ENCODE results near the gene TNFRSF14. TPM values are rescaled to one million over a fixed set of nuclear protein-coding genes. Genes with fewer than 3 reads are reported as not detected.

Gene TNFRSF14
- total and polyA plus RNA-seq, 2 of the 13 experiments (the other 11 are each of a cell fraction or from before 2014, with no cell fraction given) = 11.9 to 49.9 TPM

DNA sequence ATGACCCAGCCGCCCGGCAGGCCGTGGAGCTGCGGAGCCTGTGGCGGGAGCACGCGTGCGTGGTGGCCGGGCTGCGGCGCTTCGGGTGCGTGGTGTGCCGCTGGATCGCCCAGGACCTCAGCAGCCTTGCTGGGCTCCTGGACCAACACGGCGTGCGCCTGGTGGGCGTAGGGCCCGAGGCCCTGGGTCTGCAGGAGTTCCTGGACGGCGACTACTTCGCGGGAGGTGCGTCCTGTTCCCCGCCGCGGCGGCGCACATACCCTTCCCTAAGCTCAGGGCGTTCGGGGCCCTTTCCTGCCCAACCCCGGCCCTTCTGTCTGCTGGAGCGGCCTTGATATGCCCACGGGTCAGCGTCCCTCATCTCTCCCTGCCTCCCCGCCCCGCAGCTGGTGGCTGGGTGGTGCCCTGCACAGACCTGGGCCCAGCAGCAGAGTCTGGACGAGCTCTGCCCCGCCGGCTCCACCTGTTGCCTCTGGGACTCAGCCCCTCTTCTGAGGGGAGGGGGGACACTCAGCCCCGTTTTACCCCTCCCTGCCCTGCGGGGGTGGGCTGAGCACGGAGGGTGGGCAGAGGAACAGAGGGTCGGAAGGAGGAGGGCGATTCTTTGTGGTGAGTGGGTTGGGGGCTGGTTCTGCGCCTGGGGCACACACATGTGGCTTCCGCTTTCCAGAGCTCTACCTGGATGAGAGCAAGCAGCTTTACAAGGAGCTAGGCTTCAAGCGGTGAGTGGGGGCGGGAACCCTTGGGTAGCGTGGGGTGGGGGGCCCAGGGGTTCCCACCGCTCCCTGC, 31.1 kb downstream of the TNFRSF14 start (continued):
- TF ChIP-seq U2AF2 (IDR thresholded peaks at IDR 0.05; ENCODE audit: low read depth, low read length) (no peak), MLXIP (CRISPR knock-in tag; IDR thresholded peaks at IDR 0.05; ENCODE audit: borderline replicate concordance) (no peak), HNRNPL (IDR thresholded peaks at IDR 0.05; ENCODE audit: low read depth, low read length) (0 out of 2 replicates have a peak, but pooled peaks have one; percentile 59), ZNF20 (CRISPR knock-in tag; IDR thresholded peaks at IDR 0.05) (no peak), ZNF343 (CRISPR knock-in tag; IDR thresholded peaks at IDR 0.05) (no peak), AGO2 (optimal IDR thresholded peaks at IDR 0.05; ENCODE audit: low read depth, low read length) (no peak), MYC (CRISPR knock-in tag; IDR thresholded peaks at IDR 0.05; ENCODE audit: borderline replicate concordance) (peak; percentile 58; the same call in 1 of the 2 replicates), SCMH1 (CRISPR knock-in tag; IDR thresholded peaks at IDR 0.05; ENCODE audit: borderline replicate concordance) (no peak), SMAD3 (CRISPR knock-in tag; IDR thresholded peaks at IDR 0.05) (no peak), RFX3 (CRISPR knock-in tag; IDR thresholded peaks at IDR 0.05) (no peak), BHLHE40 (IDR thresholded peaks at IDR 0.05; ENCODE audit: low read length) (no peak), ZBTB25 (CRISPR knock-in tag; IDR thresholded peaks at IDR 0.05) (no peak), KDM1A (CRISPR knock-in tag; IDR thresholded peaks at IDR 0.05) (no peak), CENPX (CRISPR knock-in tag; IDR thresholded peaks at IDR 0.05) (no peak), SAFB2 (CRISPR knock-in tag; IDR thresholded peaks at IDR 0.05; ENCODE audit: borderline replicate concordance, low read depth) (no peak), ZNF34 (CRISPR knock-in tag; IDR thresholded peaks at IDR 0.05; ENCODE audit: borderline replicate concordance) (no peak), SYNCRIP (IDR thresholded peaks at IDR 0.05; ENCODE audit: insufficient read depth, low read depth, low read length) (no peak), ADNP (CRISPR knock-in tag; IDR thresholded peaks at IDR 0.05) (no peak), PAWR (CRISPR knock-in tag; IDR thresholded peaks at IDR 0.05; ENCODE audit: borderline replicate concordance) (no peak)
- TF ChIP-seq, protein P1, sequence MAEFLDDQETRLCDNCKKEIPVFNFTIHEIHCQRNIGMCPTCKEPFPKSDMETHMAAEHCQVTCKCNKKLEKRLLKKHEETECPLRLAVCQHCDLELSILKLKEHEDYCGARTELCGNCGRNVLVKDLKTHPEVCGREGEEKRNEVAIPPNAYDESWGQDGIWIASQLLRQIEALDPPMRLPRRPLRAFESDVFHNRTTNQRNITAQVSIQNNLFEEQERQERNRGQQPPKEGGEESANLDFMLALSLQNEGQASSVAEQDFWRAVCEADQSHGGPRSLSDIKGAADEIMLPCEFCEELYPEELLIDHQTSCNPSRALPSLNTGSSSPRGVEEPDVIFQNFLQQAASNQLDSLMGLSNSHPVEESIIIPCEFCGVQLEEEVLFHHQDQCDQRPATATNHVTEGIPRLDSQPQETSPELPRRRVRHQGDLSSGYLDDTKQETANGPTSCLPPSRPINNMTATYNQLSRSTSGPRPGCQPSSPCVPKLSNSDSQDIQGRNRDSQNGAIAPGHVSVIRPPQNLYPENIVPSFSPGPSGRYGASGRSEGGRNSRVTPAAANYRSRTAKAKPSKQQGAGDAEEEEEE (CRISPR knock-in tag; IDR thresholded peaks at IDR 0.05; ENCODE audit: borderline replicate concordance) = no peak
- TF ChIP-seq, protein P2, sequence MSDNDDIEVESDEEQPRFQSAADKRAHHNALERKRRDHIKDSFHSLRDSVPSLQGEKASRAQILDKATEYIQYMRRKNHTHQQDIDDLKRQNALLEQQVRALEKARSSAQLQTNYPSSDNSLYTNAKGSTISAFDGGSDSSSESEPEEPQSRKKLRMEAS (IDR thresholded peaks at IDR 0.05) = no peak
- TF ChIP-seq, protein P3, sequence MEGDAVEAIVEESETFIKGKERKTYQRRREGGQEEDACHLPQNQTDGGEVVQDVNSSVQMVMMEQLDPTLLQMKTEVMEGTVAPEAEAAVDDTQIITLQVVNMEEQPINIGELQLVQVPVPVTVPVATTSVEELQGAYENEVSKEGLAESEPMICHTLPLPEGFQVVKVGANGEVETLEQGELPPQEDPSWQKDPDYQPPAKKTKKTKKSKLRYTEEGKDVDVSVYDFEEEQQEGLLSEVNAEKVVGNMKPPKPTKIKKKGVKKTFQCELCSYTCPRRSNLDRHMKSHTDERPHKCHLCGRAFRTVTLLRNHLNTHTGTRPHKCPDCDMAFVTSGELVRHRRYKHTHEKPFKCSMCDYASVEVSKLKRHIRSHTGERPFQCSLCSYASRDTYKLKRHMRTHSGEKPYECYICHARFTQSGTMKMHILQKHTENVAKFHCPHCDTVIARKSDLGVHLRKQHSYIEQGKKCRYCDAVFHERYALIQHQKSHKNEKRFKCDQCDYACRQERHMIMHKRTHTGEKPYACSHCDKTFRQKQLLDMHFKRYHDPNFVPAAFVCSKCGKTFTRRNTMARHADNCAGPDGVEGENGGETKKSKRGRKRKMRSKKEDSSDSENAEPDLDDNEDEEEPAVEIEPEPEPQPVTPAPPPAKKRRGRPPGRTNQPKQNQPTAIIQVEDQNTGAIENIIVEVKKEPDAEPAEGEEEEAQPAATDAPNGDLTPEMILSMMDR (CRISPR knock-in tag; IDR thresholded peaks at IDR 0.05) = no peak

Data from HepG2 (cell line).